KMS-11 (cell line): ENCODE measurements around the gene MBD6.

Source experiments
- H2AFZ ChIP-seq: fragments of 200-600 bp; sonication (generic); 2 replicates; pipeline ENCODE4 v1.6.1; 2016; ENCODE audit warnings: antibody characterized with exemption, mixed run types, low read depth
- H3K27ac ChIP-seq: fragments of 200-600 bp; sonication (generic); 2 replicates; pipeline ENCODE4 v1.6.1; 2016; ENCODE audit warnings: mild to moderate bottlenecking, mixed run types
- H3K27me3 ChIP-seq: fragments of 200-600 bp; sonication (generic); 2 replicates; pipeline ENCODE4 v1.6.1; 2017; ENCODE audit warnings: mild to moderate bottlenecking, low read depth, mixed run types, moderate library complexity; ENCODE audit not compliant: insufficient read depth
- H3K36me3 ChIP-seq: fragments of 200-600 bp; sonication (generic); 2 replicates; pipeline ENCODE4 v1.6.1; 2017; ENCODE audit warnings: mild to moderate bottlenecking, mixed run types; ENCODE audit not compliant: insufficient read depth
- H3K4me1 ChIP-seq: fragments of 200-600 bp; sonication (generic); 2 replicates; pipeline ENCODE4 v1.6.1; 2016; ENCODE audit warnings: mild to moderate bottlenecking, low read depth, mixed run types; ENCODE audit not compliant: poor library complexity, severe bottlenecking
- H3K4me2 ChIP-seq: fragments of 200-600 bp; sonication (generic); 2 replicates; pipeline ENCODE4 v1.7.0; 2016; ENCODE audit warnings: mild to moderate bottlenecking, mixed run types
- H3K4me3 ChIP-seq: fragments of 200-600 bp; sonication (generic); IDR thresholded peaks from 2 replicates; pipeline ENCODE4 v1.6.1; 2017; ENCODE audit warnings: low read depth, low read length, mixed read lengths; ENCODE audit not compliant: insufficient read depth
- H3K79me2 ChIP-seq: fragments of 200-600 bp; sonication (generic); 2 replicates; pipeline ENCODE4 v1.6.1; 2016; ENCODE audit warnings: low read depth, mixed run types; ENCODE audit not compliant: insufficient read depth
- H3K9ac ChIP-seq: fragments of 200-600 bp; sonication (generic); 2 replicates; pipeline ENCODE4 v1.6.1; 2016; ENCODE audit warnings: mild to moderate bottlenecking, mixed run types
- H4K20me1 ChIP-seq: fragments of 200-600 bp; sonication (generic); 2 replicates; pipeline ENCODE4 v1.6.1; 2016; ENCODE audit warnings: mild to moderate bottlenecking, mixed run types; ENCODE audit not compliant: insufficient read depth
- CTCF ChIP-seq: fragments of 200-600 bp; sonication (generic); conservative IDR thresholded peaks from 2 replicates; pipeline ENCODE4 v1.6.1; 2017; ENCODE audit warnings: low read depth, mild to moderate bottlenecking, antibody characterized with exemption, low read length, moderate library complexity, mixed read lengths

MBD6 gene

GRCh38 chr12:57474862-57475261 is 47.8 kb upstream of the MBD6 start:
- no peak for TF ChIP-seq CTCF
- H3K4me1 ChIP-seq = peaks cover 9% of the 10 kb centered on the region
- H4K20me1 ChIP-seq = no peaks in the 10 kb centered on the region
- no peak overlapping the region for H3K4me2 ChIP-seq
- H3K36me3 ChIP-seq = no peaks in the 10 kb centered on the region
- H3K27ac ChIP-seq = no peak overlapping the region
- H3K4me3 ChIP-seq = no peak overlapping the region
- H3K9ac ChIP-seq = no peak overlapping the region
- no peak overlapping the region for H2AFZ ChIP-seq
- H3K27me3 ChIP-seq = peaks cover 54% of the 10 kb centered on the region
- H3K79me2 ChIP-seq = no peaks in the 10 kb centered on the region

- H2AFZ ChIP-seq = no peak overlapping the region
- TF ChIP-seq CTCF = no peak
- H3K27me3 ChIP-seq = peaks cover 50% of the 10 kb centered on the region; the same call in 1 of the 2 replicates
- H3K9ac ChIP-seq = no peak overlapping the region
- H3K79me2 ChIP-seq = no peaks in the 10 kb centered on the region
- H3K36me3 ChIP-seq = no peaks in the 10 kb centered on the region
- no peak overlapping the region for H3K27ac ChIP-seq
- H3K4me2 ChIP-seq = no peak overlapping the region
- H4K20me1 ChIP-seq = no peaks in the 10 kb centered on the region
- H3K4me3 ChIP-seq = no peak overlapping the region
- peaks cover 9% of the 10 kb centered on the region for H3K4me1 ChIP-seq
Measured at GRCh38 chr12:57475271-57476161, 47.1 kb upstream of the MBD6 start.

- Histone ChIP-seq H3K9ac (no peak overlapping the region), H3K27ac (no peak overlapping the region), H2AFZ (no peak overlapping the region), H3K27me3 (peaks cover 50% of the 10 kb centered on the region; the same call in 1 of the 2 replicates), H3K36me3 (no peaks in the 10 kb centered on the region), H3K4me2 (no peak overlapping the region), H3K79me2 (no peaks in the 10 kb centered on the region), H3K4me1 (peaks cover 9% of the 10 kb centered on the region), H3K4me3 (no peak overlapping the region), H4K20me1 (no peaks in the 10 kb centered on the region)
- 0 out of 2 replicates have a peak, but pooled peaks have one; percentile 10 for TF ChIP-seq CTCF
Measured at GRCh38 chr12:57476162-57476992, 46.2 kb upstream of the MBD6 start.

GRCh38 chr12:57476993-57477709 is 45.5 kb upstream of the MBD6 start:
- H3K4me3 ChIP-seq = no peak overlapping the region
- no peak overlapping the region for H3K4me2 ChIP-seq
- no peaks in the 10 kb centered on the region for H3K36me3 ChIP-seq
- no peak overlapping the region for H3K27ac ChIP-seq
- H3K27me3 ChIP-seq = peaks cover 50% of the 10 kb centered on the region
- H3K4me1 ChIP-seq = peaks cover 9% of the 10 kb centered on the region
- 0 out of 2 replicates have a peak overlapping the region, but pooled peaks have one; percentile 16 for H2AFZ ChIP-seq
- H3K9ac ChIP-seq = no peak overlapping the region
- TF ChIP-seq CTCF = no peak
- no peaks in the 10 kb centered on the region for H3K79me2 ChIP-seq
- H4K20me1 ChIP-seq = no peaks in the 10 kb centered on the region
